ENCODE data around the gene CTXND2.
"Not testable (repeated sequence)": the region's sequence is repeated elsewhere in the genome, so short reads cannot be mapped to it uniquely, and the experiment has no call there.

CTXND2 gene

GRCh38 chr1:150876119-150876454, 10.8 kb upstream of the CTXND2 start:
- H3K4me3 ChIP-seq (ENCODE audit: insufficient read depth, low read length, poor library complexity, severe bottlenecking) = peak overlapping the region; percentile 71
- H3K4me2 ChIP-seq (ENCODE audit: low read depth, low read length, poor library complexity, severe bottlenecking) = peak overlapping the region; percentile 97
- H3K36me3 ChIP-seq (ENCODE audit: low read length) = no peaks in the 10 kb centered on the region
- H3K9me3 ChIP-seq (ENCODE audit: insufficient read depth, low read length) = no peaks in the 10 kb centered on the region
- H3K9me2 ChIP-seq (replicated peaks; ENCODE audit: insufficient read depth, low read length) = no peaks in the 10 kb centered on the region
- peak overlapping the region; percentile 52 for H3K27ac ChIP-seq (ENCODE audit: low read depth, low read length)
- H3K9ac ChIP-seq (ENCODE audit: low read length) = peak overlapping the region; percentile 69
- H4K20me1 ChIP-seq (ENCODE audit: low read depth, low read length) = no peaks in the 10 kb centered on the region
- no peaks in the 10 kb centered on the region for H3K27me3 ChIP-seq (ENCODE audit: low read length)
- TF ChIP-seq EZH2phosphoT487 (conservative IDR thresholded peaks at IDR 0.05; ENCODE audit: low read length) (no peak), CTCF (IDR thresholded peaks at IDR 0.05; ENCODE audit: insufficient read depth, low read length, poor library complexity, severe bottlenecking) (no peak)
- H3F3A ChIP-seq (ENCODE audit: insufficient read depth) = peaks cover 18% of the 10 kb centered on the region; the same call in 1 of the 2 replicates
- peaks cover 28% of the 10 kb centered on the region for H3K79me2 ChIP-seq (ENCODE audit: insufficient read depth, low read length)
- H2AFZ ChIP-seq (ENCODE audit: low read depth, low read length, severe bottlenecking) = peak overlapping the region; percentile 99

- not testable (repeated sequence) for H3K9me2 ChIP-seq (replicated peaks; ENCODE audit: insufficient read depth, low read length); H3K9me3 ChIP-seq (ENCODE audit: insufficient read depth, low read length); H3K9ac ChIP-seq (ENCODE audit: low read length); H3K27ac ChIP-seq (ENCODE audit: low read depth, low read length); H3K4me2 ChIP-seq (ENCODE audit: low read depth, low read length, poor library complexity, severe bottlenecking); H2AFZ ChIP-seq (ENCODE audit: low read depth, low read length, severe bottlenecking); H3K27me3 ChIP-seq (ENCODE audit: low read length); H4K20me1 ChIP-seq (ENCODE audit: low read depth, low read length); H3K36me3 ChIP-seq (ENCODE audit: low read length); H3K4me3 ChIP-seq (ENCODE audit: insufficient read depth, low read length, poor library complexity, severe bottlenecking)
- peaks cover 18% of the 10 kb centered on the region for H3K79me2 ChIP-seq (ENCODE audit: insufficient read depth, low read length)
- peaks cover 17% of the 10 kb centered on the region; the same call in 1 of the 2 replicates for H3F3A ChIP-seq (ENCODE audit: insufficient read depth)
These were observed 8.0 kb upstream of the CTXND2 start for GRCh38 chr1:150878931-150879330.

- H3K9ac ChIP-seq (ENCODE audit: low read length) = no peak overlapping the region
- no peaks in the 10 kb centered on the region for H3K9me3 ChIP-seq (ENCODE audit: insufficient read depth, low read length)
- H4K20me1 ChIP-seq (ENCODE audit: low read depth, low read length) = no peaks in the 10 kb centered on the region
- H3F3A ChIP-seq (ENCODE audit: insufficient read depth) = 0 out of 2 replicates have a peak, but pooled peaks cover 3% of the 10 kb centered on the region
- H3K27ac ChIP-seq (ENCODE audit: low read depth, low read length) = no peak overlapping the region
- H2AFZ ChIP-seq (ENCODE audit: low read depth, low read length, severe bottlenecking) = no peak overlapping the region
- H3K9me2 ChIP-seq (replicated peaks; ENCODE audit: insufficient read depth, low read length) = no peaks in the 10 kb centered on the region
- TF ChIP-seq EZH2phosphoT487 (conservative IDR thresholded peaks at IDR 0.05; ENCODE audit: low read length) (no peak), CTCF (IDR thresholded peaks at IDR 0.05; ENCODE audit: insufficient read depth, low read length, poor library complexity, severe bottlenecking) (no peak)
- H3K4me2 ChIP-seq (ENCODE audit: low read depth, low read length, poor library complexity, severe bottlenecking) = no peak overlapping the region
- no peak overlapping the region for H3K4me3 ChIP-seq (ENCODE audit: insufficient read depth, low read length, poor library complexity, severe bottlenecking)
- no peaks in the 10 kb centered on the region for H3K27me3 ChIP-seq (ENCODE audit: low read length)
- H3K79me2 ChIP-seq (ENCODE audit: insufficient read depth, low read length) = no peaks in the 10 kb centered on the region
- no peaks in the 10 kb centered on the region for H3K36me3 ChIP-seq (ENCODE audit: low read length)
These were observed 5.4 kb upstream of the CTXND2 start for GRCh38 chr1:150881331-150882070.

GRCh38 chr1:150883121-150883520, 3.8 kb upstream of the CTXND2 start:
- H3K9me2 ChIP-seq (replicated peaks; ENCODE audit: insufficient read depth, low read length); H3K9me3 ChIP-seq (ENCODE audit: insufficient read depth, low read length); H3K27ac ChIP-seq (ENCODE audit: low read depth, low read length); H3K79me2 ChIP-seq (ENCODE audit: insufficient read depth, low read length); H3K4me2 ChIP-seq (ENCODE audit: low read depth, low read length, poor library complexity, severe bottlenecking); H3K27me3 ChIP-seq (ENCODE audit: low read length); H2AFZ ChIP-seq (ENCODE audit: low read depth, low read length, severe bottlenecking); H4K20me1 ChIP-seq (ENCODE audit: low read depth, low read length); H3K4me3 ChIP-seq (ENCODE audit: insufficient read depth, low read length, poor library complexity, severe bottlenecking); H3K36me3 ChIP-seq (ENCODE audit: low read length); H3K9ac ChIP-seq (ENCODE audit: low read length); H3F3A ChIP-seq (ENCODE audit: insufficient read depth): not testable (repeated sequence)

Data from SU-DHL-6 (cell line).